ENCODE results near the gene NTF3.

The NTF3 gene

GRCh38 chr12:5511256-5511643, 79.3 kb downstream of the NTF3 start:
- DNase-seq (ENCODE audit: low read depth in 2 of 2), result no peak

GRCh38 chr12:5511644-5512600, 80.0 kb downstream of the NTF3 start:
- DNase-seq (ENCODE audit: low read depth in 2 of 2), result no peak

- DNase-seq (ENCODE audit: low read depth in 2 of 2), result no peak
Observed at GRCh38 chr12:5512601-5512970, 80.7 kb downstream of the NTF3 start.

- DNase-seq (ENCODE audit: low read depth in 2 of 2), result no peak
Observed at GRCh38 chr12:5513406-5513805, 81.5 kb downstream of the NTF3 start.

GRCh38 chr12:5514016-5514415, 82.1 kb downstream of the NTF3 start:
- DNase-seq (ENCODE audit: low read depth in 2 of 2), result no peak

GRCh38 chr12:5514545-5514944, 82.6 kb downstream of the NTF3 start:
- no peak for DNase-seq (ENCODE audit: low read depth in 2 of 2)

- no peak for DNase-seq (ENCODE audit: low read depth in 2 of 2)
Observed at GRCh38 chr12:5515458-5515857, 83.5 kb downstream of the NTF3 start.

GRCh38 chr12:5516371-5517241, 84.7 kb downstream of the NTF3 start:
- no peak for DNase-seq (ENCODE audit: low read depth in 2 of 2)

GRCh38 chr12:5518584-5519365, 86.9 kb downstream of the NTF3 start:
- no peak for DNase-seq (ENCODE audit: low read depth in 2 of 2)

- DNase-seq (ENCODE audit: low read depth in 2 of 2), result no peak
Observed at GRCh38 chr12:5520037-5520436, 88.1 kb downstream of the NTF3 start.

GRCh38 chr12:5520831-5521230, 88.9 kb downstream of the NTF3 start:
- no peak for DNase-seq (ENCODE audit: low read depth in 2 of 2)

- DNase-seq (ENCODE audit: low read depth in 2 of 2), result no peak
Observed at GRCh38 chr12:5521456-5522325, 89.8 kb downstream of the NTF3 start.

- no peak for DNase-seq (ENCODE audit: low read depth in 2 of 2)
Observed at GRCh38 chr12:5522432-5523335, 90.8 kb downstream of the NTF3 start.

GRCh38 chr12:5523396-5524115, 91.6 kb downstream of the NTF3 start:
- DNase-seq (ENCODE audit: low read depth in 2 of 2), result no peak

- DNase-seq (ENCODE audit: low read depth in 2 of 2), result no peak
Observed at GRCh38 chr12:5524116-5524768, 92.3 kb downstream of the NTF3 start.

- DNase-seq (ENCODE audit: low read depth in 2 of 2), result no peak
Observed at GRCh38 chr12:5524769-5525436, 93.0 kb downstream of the NTF3 start.

- DNase-seq (ENCODE audit: low read depth in 2 of 2), result no peak
Observed at GRCh38 chr12:5525783-5526367, 94.0 kb downstream of the NTF3 start.

GRCh38 chr12:5533368-5533767, 101.5 kb downstream of the NTF3 start:
- no peak for DNase-seq (ENCODE audit: low read depth in 2 of 2)
